Lower leg skin (tissue), 3 donors: ENCODE measurements around the gene ATP9B.

Source experiments
- POLR2A ChIP-seq, 2 donors: fragments of 450-650 bp; IDR thresholded peaks; one replicate each; pipeline ENCODE4 v1.6.1; 2016 to 2017; ENCODE audit warnings: antibody characterized with exemption in 2 of 2, mild to moderate bottlenecking in 1 of 2, moderate library complexity in 1 of 2
- TF ChIP-seq, protein P1 (sequence below), 3 donors: fragments of 450-650 bp; IDR thresholded peaks; one replicate each; pipeline ENCODE4 v1.5.1; 2016; ENCODE audit warnings: antibody characterized with exemption in 3 of 3, mild to moderate bottlenecking in 3 of 3, moderate library complexity in 2 of 3

DNA sequence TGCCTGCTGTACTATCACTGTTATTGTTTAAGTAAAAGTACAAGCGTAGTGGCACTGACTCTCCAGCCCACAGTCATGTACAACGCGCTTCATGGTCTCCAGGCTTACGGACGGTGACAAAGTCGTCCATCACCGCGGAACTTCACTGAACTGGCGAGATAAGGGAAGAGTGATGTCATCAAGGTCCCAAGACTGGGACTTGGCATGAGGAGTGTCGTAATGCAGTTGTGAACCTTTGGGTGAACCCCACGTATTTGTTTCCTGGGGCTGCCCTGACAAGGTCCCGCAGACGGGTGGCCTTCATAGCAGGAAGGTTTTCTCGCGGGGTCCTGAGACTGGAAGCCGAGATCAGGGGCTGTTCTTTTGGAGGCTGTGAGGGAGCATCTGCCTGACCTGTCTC, 343.8 kb downstream of the ATP9B start:
- TF ChIP-seq, protein P1, sequence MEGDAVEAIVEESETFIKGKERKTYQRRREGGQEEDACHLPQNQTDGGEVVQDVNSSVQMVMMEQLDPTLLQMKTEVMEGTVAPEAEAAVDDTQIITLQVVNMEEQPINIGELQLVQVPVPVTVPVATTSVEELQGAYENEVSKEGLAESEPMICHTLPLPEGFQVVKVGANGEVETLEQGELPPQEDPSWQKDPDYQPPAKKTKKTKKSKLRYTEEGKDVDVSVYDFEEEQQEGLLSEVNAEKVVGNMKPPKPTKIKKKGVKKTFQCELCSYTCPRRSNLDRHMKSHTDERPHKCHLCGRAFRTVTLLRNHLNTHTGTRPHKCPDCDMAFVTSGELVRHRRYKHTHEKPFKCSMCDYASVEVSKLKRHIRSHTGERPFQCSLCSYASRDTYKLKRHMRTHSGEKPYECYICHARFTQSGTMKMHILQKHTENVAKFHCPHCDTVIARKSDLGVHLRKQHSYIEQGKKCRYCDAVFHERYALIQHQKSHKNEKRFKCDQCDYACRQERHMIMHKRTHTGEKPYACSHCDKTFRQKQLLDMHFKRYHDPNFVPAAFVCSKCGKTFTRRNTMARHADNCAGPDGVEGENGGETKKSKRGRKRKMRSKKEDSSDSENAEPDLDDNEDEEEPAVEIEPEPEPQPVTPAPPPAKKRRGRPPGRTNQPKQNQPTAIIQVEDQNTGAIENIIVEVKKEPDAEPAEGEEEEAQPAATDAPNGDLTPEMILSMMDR (IDR thresholded peaks at IDR 0.05) = no peak
- TF ChIP-seq POLR2A (IDR thresholded peaks at IDR 0.05) = no peak
